HepG2 (cell line): Measurements from ENCODE around the gene PRKN. TPM values are rescaled to one million over a fixed set of nuclear protein-coding genes. Genes with fewer than 3 reads are reported as not detected.

Experiments
- ATAC-seq: fragments of 200-7000 bp; cut with Tn5 transposase; 3 replicates; pipeline ENCODE4 v1.9.1; 2020; ENCODE audit warnings: mild to moderate bottlenecking, moderate library complexity
- BruUV-seq: library from RNA; stranded (reverse); fragments of 400-500 nt; replicated peaks from 2 replicates; lab custom pipeline; 2021; lab: Mats Ljungman, UMichigan
- CTCF ChIA-PET: fragments of 300-600 bp; formaldehyde crosslinking; extraction: SDS; loops from one replicate; lab custom pipeline; 2021; ENCODE audit warnings: low total read pairs, inconsistent platforms, low intra/inter-chr PET ratio; lab: Yijun Ruan, JAX
- POLR2A ChIA-PET: fragments of 350-600 bp; sonication (Branson Sonifier 250); formaldehyde crosslinking; loops from one replicate; lab custom pipeline; 2020; ENCODE audit warnings: antibody characterized with exemption, inconsistent platforms; lab: Yijun Ruan, JAX
- DNase-seq: peaks from one replicate; pipeline ENCODE4 v3.0.0-alpha.2; 2015; ENCODE audit warnings: low spot score
- FAIRE-seq: peaks from 3 replicates; lab custom pipeline; 2011; peaks lifted over from hg19 to GRCh38; lab: Jason Lieb, UNC
- H2AFZ ChIP-seq: one replicate; pipeline ENCODE4 v1.6.1; 2011; ENCODE audit warnings: low read length, inconsistent platforms
- H3K27ac ChIP-seq: fragments of 300-600 bp; 3 replicates; pipeline ENCODE4 v1.8.0; 2011; ENCODE audit warnings: mixed run types, mild to moderate bottlenecking, mixed read lengths, low read length, inconsistent platforms; ENCODE audit not compliant: insufficient read depth; ENCODE audit errors: extremely low read length
- H3K27me3 ChIP-seq, 2 experiments: fragments of 200-600 bp in 1 of 2; 2 replicates in 1 of 2; 3 replicates in 1 of 2; pipeline versions ENCODE4 v1.6.0 to v1.8.0; 2011; ENCODE audit warnings: low read length in 2 of 2, mild to moderate bottlenecking in 2 of 2, moderate library complexity in 2 of 2, inconsistent platforms in 1 of 2; ENCODE audit not compliant: insufficient read depth in 2 of 2, control insufficient read depth in 1 of 2
- H3K36me3 ChIP-seq, 2 experiments: fragments of 200-600 bp in 1 of 2; replicated peaks in 1 of 2; 2 replicates in 1 of 2; 3 replicates in 1 of 2; pipeline versions ENCODE4 v1.5.1 to v1.8.0; 2011; ENCODE audit warnings: low read length in 2 of 2, inconsistent platforms in 1 of 2; ENCODE audit not compliant: insufficient read depth in 2 of 2, control insufficient read depth in 1 of 2
- H3K4me1 ChIP-seq: 2 replicates; pipeline ENCODE4 v1.5.1; 2012; ENCODE audit warnings: low read length, inconsistent platforms; ENCODE audit not compliant: insufficient read depth
- H3K4me2 ChIP-seq: 2 replicates; pipeline ENCODE4 v1.6.0; 2011; ENCODE audit warnings: low read depth, low read length, inconsistent platforms
- H3K4me3 ChIP-seq, 3 experiments: fragments of 200-600 bp in 1 of 3; sonication (generic), shearing (Covaris generic) in 1 of 3; replicated peaks in 1 of 3; 2 replicates each; pipeline ENCODE4 v1.5.1; 2011 to 2016; ENCODE audit warnings: low read length in 3 of 3, inconsistent platforms in 2 of 3, low read depth in 2 of 3, mild to moderate bottlenecking in 2 of 3, control low read depth in 1 of 3, mixed read lengths in 1 of 3; ENCODE audit not compliant: insufficient read depth in 1 of 3
- H3K79me2 ChIP-seq: one replicate; pipeline ENCODE4 v1.6.1; 2011; ENCODE audit warnings: low read length, inconsistent platforms; ENCODE audit not compliant: insufficient read depth
- H3K9ac ChIP-seq: 2 replicates; pipeline ENCODE4 v1.6.0; 2011; ENCODE audit warnings: mild to moderate bottlenecking, low read depth, low read length, inconsistent platforms; ENCODE audit not compliant: insufficient read depth
- H3K9me3 ChIP-seq: 2 replicates; pipeline ENCODE4 v1.5.1; 2012; ENCODE audit warnings: mild to moderate bottlenecking, low read length
- H4K20me1 ChIP-seq: 2 replicates; pipeline ENCODE4 v1.6.0; 2011; ENCODE audit warnings: inconsistent platforms, mild to moderate bottlenecking, low read length, moderate library complexity; ENCODE audit not compliant: insufficient read depth
- ADNP ChIP-seq: sonication (generic); formaldehyde crosslinking; IDR thresholded peaks from 2 replicates; pipeline ENCODE4 v1.4.0; 2020; ENCODE audit warnings: missing genetic modification reagents
- HNRNPK ChIP-seq: fragments of 200-400 bp; formaldehyde crosslinking; IDR thresholded peaks from 2 replicates; pipeline ENCODE4 v1.6.1; 2018; ENCODE audit warnings: low read length, low read depth, moderate library complexity, mild to moderate bottlenecking; ENCODE audit not compliant: poor library complexity, severe bottlenecking
- JUND ChIP-seq: sonication (generic); formaldehyde crosslinking; IDR thresholded peaks from 2 replicates; pipeline ENCODE4 v1.8.0; 2022; ENCODE audit warnings: mild to moderate bottlenecking, missing genetic modification reagents
- MAF1 ChIP-seq: sonication (generic); formaldehyde crosslinking; IDR thresholded peaks from 2 replicates; pipeline ENCODE4 v1.5.0; 2020; ENCODE audit warnings: missing genetic modification reagents, borderline replicate concordance
- PAF1 ChIP-seq: IDR thresholded peaks from 2 replicates; pipeline ENCODE4 v1.6.1; 2016; ENCODE audit warnings: missing genetic modification reagents, missing compliant biosample characterization
- ZNF263 ChIP-seq: sonication (generic); formaldehyde crosslinking; IDR thresholded peaks from 2 replicates; pipeline ENCODE4 v1.4.0; 2020; ENCODE audit warnings: missing genetic modification reagents
- ZNF3 ChIP-seq: IDR thresholded peaks from 2 replicates; pipeline ENCODE4 v1.7.0; 2017; ENCODE audit warnings: inconsistent platforms
- ZNF33B ChIP-seq: sonication (generic); formaldehyde crosslinking; IDR thresholded peaks from 2 replicates; pipeline ENCODE4 v1.5.1; 2020; ENCODE audit warnings: mild to moderate bottlenecking, missing genetic modification reagents
- ZNF598 ChIP-seq: sonication (generic); formaldehyde crosslinking; IDR thresholded peaks from 2 replicates; pipeline ENCODE4 v1.5.1; 2020; ENCODE audit warnings: mild to moderate bottlenecking, missing genetic modification reagents, borderline replicate concordance
- ZNF788 ChIP-seq: sonication (generic); formaldehyde crosslinking; IDR thresholded peaks from 2 replicates; pipeline ENCODE4 v1.5.0; 2020; ENCODE audit warnings: mild to moderate bottlenecking, missing genetic modification reagents, borderline replicate concordance
- WGBS: methylation state at CpG from one replicate; pipeline ENCODE4 v1.1.6; 2017; ENCODE audit warnings: low lambda C conversion rate; 5-methylcytosine and 5-hydroxymethylcytosine counted together
- in situ Hi-C: cut with HindIII; loops from 2 replicates; pipeline ENCODE4 v1.10.0; 2017; ENCODE audit warnings: low pct_unique_long_range_greater_than_20kb; ENCODE audit not compliant: extremely low pct_ligation_motif_present
- intact Hi-C: fragments of 100-400 bp; cut with micrococcal nuclease; formaldehyde crosslinking; loops from one replicate; pipeline ENCODE4 v1.10.0; 2022; ENCODE audit not compliant: unreplicated experiment
- polyA plus RNA-seq, 8 experiments: library from polyadenylated mRNA; depleted of rRNA in 3 of 8; stranded (reverse) in 7 of 8; unstranded in 1 of 8; fragments of >200 nt; fragmentation: Illumina TruSeq in 4 of 8; extraction: Trizol in 4 of 8; gene quantifications; 2 replicates each; pipeline versions ENCODE4 v1.2.1 to v1.2.3, GENCODE V29; 2011 to 2016; ENCODE audit warnings: low read depth in 4 of 8, missing spikeins in 1 of 8, mixed read lengths in 1 of 8; ENCODE audit not compliant: insufficient read depth in 1 of 8
- total RNA-seq, 5 experiments: library from RNA; depleted of rRNA; stranded (reverse); fragments of >200 nt; fragmentation: Illumina TruSeq; extraction: Trizol; gene quantifications; 2 replicates each; pipeline ENCODE4 v1.2.3, GENCODE V29; 2016; ENCODE audit warnings: low read depth in 1 of 5
- TF ChIP-seq, protein P1 (sequence below): sonication (generic); formaldehyde crosslinking; IDR thresholded peaks from 2 replicates; pipeline ENCODE4 v1.5.0; 2020; ENCODE audit warnings: missing genetic modification reagents
- TF ChIP-seq, protein P2 (sequence below): IDR thresholded peaks from 2 replicates; pipeline ENCODE4 v1.6.1; 2016; ENCODE audit warnings: missing biosample characterization, missing genetic modification reagents, low read depth
- TF ChIP-seq, protein P3 (sequence below), 2 experiments: fragments of 450-650 bp in 1 of 2; sonication (generic) in 1 of 2; formaldehyde crosslinking; IDR thresholded peaks; 2 replicates each; pipeline versions ENCODE4 v1.5.0 to v1.8.0; 2020 to 2022; ENCODE audit warnings: mild to moderate bottlenecking in 1 of 2, missing genetic modification reagents in 1 of 2

Gene PRKN
- total and polyA plus RNA-seq, 2 of the 13 experiments (the other 11 are each of a cell fraction or from before 2014, with no cell fraction given) = 0.31 to 0.44 TPM

DNA sequence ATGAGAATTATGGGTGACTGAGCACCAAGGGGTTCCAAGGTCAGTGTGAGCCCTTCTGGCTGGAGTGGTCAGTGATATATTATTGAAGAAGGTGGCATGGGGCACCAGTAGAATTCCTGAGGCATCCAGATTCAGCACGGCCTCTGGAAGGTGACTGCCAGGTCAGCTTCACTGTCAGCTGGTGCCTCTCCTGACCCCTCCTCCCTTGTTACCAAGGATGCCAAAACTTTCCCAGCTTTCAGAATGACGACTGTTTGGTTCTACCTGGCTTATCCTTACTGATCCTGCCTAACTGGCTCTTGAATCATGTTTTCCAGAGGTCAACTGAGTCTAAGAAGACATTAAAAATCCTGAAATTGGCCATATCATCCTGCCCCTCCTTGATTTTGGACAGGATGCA is 1264.5 kb downstream of the PRKN start (continued):
- TF ChIP-seq, protein P1, sequence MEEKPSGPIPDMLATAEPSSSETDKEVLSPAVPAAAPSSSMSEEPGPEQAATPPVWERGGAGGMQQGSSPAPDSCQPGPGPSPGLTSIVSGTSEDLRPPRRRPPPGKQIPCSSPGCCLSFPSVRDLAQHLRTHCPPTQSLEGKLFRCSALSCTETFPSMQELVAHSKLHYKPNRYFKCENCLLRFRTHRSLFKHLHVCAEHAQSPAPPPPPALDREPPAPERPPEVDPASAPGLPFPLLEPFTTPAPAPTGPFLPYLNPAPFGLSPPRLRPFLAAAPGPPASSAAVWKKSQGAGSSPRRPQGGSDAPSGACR (CRISPR knock-in tag) = no peak
- TF ChIP-seq ADNP (CRISPR knock-in tag) (no peak), PAF1 (CRISPR knock-in tag) (no peak), ZNF598 (no peak)

DNA sequence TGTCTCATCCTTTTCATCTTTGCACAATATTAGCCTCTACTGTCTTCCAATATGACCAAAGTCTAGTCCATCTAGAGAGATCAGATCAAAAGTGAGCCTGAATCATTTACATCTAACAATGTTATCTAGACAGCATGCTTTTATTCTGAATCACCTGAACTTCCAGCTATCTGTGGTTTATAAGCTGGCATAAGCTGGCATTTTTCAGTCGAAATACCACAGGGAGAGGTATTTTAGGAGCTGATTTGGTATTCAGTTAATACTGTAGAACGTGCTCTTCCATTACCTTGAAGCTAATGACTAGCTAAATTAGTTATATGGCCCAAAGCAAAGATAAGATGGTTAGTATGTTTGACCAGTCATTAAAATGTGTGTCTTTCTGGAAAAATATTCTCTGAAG is 1265.4 kb downstream of the PRKN start:
- no peak for FAIRE-seq
- Histone ChIP-seq H4K20me1 (no peaks in the 10 kb centered on the region), H3K4me2 (no peak overlapping the region), H3K4me1 (no peaks in the 10 kb centered on the region), H3K9ac (no peak overlapping the region), H2AFZ (no peak overlapping the region), H3K27me3 (no peaks in the 10 kb centered on the region), H3K36me3 (no peaks in the 10 kb centered on the region), H3K27ac (no peak overlapping the region), H3K9me3 (no peaks in the 10 kb centered on the region), H3K4me3 (no peak overlapping the region), H3K79me2 (no peaks in the 10 kb centered on the region)
- ChIA-PET CTCF (no interaction called here), POLR2A (no interaction called here)
- TF ChIP-seq MAF1 (CRISPR knock-in tag) = no peak
- TF ChIP-seq ZNF788 = no peak
- no peak for TF ChIP-seq JUND (CRISPR knock-in tag)
- TF ChIP-seq, protein P2, sequence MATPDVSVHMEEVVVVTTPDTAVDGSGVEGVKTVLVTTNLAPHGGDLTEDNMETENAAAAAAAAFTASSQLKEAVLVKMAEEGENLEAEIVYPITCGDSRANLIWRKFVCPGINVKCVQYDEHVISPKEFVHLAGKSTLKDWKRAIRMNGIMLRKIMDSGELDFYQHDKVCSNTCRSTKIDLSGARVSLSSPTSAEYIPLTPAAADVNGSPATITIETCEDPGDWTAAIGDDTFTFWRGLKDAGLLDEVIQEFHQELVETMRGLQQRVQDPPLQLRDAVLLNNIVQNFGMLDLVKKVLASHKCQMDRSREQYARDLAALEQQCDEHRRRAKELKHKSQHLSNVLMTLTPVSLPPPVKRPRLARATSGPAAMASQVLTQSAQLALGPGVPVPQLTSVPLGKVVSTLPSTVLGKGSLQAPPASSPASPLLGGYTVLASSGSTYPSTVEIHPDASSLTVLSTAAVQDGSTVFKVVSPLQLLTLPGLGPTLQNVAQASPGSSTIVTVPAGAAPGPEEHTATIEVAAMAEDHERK (CRISPR knock-in tag) = no peak
- no peak for TF ChIP-seq ZNF33B (CRISPR knock-in tag)
- TF ChIP-seq HNRNPK = no peak
- TF ChIP-seq, protein P3, sequence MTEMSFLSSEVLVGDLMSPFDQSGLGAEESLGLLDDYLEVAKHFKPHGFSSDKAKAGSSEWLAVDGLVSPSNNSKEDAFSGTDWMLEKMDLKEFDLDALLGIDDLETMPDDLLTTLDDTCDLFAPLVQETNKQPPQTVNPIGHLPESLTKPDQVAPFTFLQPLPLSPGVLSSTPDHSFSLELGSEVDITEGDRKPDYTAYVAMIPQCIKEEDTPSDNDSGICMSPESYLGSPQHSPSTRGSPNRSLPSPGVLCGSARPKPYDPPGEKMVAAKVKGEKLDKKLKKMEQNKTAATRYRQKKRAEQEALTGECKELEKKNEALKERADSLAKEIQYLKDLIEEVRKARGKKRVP (CRISPR knock-in tag; IDR thresholded peaks at IDR 0.05) = no peak
- TF ChIP-seq ZNF263 (CRISPR knock-in tag) = no peak
- no peak for TF ChIP-seq ZNF3 (CRISPR knock-in tag)
- intact Hi-C loops (no loop called here), in situ Hi-C loops (no loop called here)
- DNase-seq = no peak
- ATAC-seq = no peak
- no TSS peak for BruUV-seq
- WGBS = 2% methylated on average over 2 of the region's 2 CpGs
